ENCODE data around the gene SYT5.

The SYT5 gene

DNA sequence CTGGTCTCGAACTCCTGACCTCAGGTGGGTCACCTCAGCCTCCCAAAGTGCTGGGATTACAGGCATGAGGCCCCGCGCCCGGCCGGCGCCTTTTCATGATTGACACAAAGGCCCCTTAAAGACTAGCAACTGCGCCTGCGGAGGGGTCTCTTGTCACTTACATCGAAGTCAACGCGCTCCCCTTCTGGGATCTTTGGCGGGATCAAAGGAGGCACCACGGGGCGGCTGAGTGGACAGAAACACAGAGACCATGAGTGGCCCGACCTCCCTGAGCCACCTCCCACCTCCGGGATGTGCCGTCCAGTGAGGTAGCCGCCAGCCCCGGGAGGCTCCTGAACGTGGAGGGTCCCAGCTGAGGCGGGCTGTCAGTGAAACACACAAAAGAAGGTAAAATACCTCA, 38.4 kb downstream of the SYT5 start:
- no peak for DNase-seq

DNA sequence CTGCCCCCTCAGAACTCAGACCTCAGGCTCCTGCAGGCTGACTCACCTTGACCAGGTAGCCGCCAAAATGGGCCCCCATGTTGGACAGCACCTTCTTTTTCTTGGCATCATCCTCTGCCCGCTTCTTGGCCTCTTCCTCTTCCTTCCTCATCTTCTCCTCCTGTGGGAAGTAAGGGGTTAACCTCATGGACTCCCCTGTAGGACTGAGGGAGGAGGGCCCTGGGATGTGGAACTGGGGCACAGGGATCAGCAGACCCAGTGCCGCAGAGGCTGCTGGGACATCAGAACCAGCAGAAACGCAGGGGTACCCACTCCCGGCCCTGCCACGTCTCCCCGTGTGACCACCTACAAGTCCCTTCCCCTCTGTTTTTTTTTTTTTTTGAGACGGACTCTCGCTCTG, 42.2 kb downstream of the SYT5 start:
- no peak for DNase-seq

DNA sequence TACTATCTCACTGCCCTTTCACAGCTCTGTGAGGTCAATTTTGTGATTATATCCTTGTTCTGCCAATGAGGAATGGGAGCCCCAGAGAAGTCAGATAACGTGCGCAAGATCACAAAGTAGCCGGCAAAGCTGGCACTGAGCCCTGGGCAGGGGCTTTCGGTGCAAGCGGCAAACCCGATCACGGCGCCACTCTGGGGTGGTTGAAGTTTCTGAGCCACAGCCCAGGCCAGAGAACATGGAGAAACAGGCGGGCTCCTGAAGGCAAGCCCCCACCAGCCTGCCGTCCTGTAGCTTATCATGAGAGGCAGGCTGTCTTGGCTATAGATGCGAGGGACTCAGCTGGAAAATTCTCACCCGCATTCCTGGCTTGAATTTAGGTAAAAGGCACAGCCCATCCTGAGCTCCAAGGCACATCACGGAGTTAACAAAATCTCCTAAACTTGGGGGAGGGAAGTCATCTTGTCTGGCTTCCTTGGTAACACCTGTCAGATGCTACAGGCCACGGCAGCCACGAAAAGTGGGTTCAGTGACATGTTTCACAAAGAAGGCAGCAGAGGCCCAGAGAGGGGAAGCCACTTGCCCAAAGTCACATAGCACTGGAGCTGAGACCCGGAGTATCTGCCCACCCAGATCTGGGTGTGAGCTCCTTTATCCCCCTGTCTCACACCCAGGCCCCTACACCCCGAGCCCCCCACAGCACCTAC, 43.5 kb downstream of the SYT5 start:
- DNase-seq = no peak

DNA sequence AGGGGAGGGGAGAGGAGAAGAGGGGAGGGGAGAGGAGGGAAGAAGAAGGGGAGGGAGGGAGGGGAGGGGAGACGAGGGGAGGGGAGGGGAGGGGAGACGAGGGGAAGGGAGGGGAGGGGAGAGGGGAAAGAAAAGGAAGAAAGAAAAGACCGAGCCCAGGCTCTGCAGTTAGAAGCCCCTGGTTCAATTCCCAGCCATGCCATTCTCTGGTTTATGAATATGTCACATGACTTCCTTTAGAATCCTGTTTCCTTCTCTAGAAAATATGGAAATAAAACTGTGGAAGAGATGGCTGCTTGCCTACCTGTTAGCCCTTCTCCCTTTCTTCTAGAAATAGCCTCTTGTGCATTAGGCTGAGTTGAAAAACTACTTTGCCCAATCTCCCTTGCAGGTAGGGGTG, 45.4 kb downstream of the SYT5 start:
- no peak for DNase-seq

DNA sequence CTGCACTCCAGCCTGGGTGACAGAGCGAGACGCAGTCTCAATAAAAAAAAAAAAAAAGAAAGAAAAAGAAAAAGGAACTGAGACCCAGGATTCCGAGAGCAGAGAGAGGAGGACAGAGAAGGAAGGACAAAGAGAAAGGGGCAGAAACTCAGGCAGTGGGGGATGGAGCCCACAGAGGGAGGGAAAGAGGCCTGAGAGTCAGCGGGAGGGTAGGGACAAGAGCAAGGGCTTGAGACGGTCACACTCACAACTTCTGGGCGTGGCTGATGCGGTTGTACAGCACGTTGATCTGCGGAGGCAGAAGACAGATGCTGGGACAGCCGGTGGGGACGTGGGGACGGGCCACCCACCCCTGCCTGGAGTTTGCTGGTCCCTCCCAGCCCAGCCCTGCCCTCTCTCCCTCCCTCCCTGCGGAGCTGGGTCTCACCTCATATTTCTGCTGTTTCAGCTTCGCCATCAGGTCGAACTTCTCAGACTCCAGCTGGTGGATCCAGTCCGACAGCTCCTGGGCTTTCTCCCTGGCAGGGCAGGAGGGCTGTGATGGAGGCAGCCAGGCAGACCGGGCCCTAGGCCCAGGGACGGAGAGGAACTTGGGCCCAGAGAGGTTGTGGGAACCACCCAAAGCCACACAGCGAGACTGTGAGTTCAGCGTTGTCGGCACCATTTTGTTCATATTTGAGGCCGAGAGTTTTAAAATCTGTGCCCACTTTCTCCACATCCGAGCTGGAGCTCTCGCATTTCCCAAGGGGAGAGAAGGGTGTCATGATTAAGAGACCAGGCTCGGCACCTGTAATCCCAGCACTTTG, 46.2 kb downstream of the SYT5 start:
- DNase-seq = no peak

DNA sequence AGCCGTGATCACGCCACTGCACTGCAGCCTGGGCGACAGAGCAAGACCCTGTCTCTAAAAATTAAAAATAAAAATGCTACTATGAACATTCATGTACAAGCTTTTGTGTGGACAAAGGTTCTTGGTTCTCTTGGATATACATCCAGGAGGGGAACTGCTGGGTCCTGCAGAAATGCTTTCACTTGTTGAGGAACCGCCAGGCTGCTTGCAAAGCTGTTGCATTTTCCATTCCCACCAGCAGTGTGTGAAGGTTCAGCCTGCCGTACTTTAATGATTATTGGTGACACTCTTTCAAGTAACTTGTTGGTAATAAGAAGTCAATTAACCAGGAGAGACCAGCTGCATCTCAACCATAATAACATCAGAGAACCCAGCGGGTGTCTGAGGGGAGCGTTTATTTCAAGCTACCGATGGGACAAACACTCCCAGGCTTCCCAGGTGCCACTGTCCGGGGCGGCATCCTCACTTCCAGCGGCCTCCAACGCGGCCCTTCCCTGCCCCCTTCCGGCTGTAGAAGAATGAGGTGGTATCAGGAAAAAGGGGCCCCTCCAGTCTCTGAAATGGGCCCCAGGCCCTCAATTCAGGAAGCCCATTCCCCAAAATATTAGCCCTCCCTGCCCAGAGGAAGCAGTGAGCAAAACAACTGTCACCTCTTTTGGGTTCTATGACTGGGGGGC, 47.5 kb downstream of the SYT5 start:
- DNase-seq = no peak

DNA sequence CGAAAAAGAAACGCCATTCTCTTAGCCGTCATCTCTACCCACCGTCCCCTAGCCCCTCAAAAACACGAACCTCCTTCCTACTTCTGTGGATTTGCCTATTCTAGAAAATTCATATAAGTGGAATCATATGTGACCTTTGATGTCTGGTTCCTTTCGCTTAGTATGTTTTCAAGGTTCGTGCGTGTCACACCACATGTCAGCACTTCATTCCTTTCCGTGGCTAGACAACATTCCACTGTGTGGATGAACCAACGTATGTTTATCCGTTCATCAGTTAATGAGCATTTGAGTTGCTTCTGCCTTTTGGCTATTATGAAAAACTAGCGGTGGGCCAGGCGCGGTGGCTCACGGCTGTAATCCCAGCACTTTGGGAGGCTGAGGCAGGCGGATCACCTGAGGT, 48.7 kb downstream of the SYT5 start:
- DNase-seq = no peak

Data from activated CD8-positive, alpha-beta memory T cell treated with anti-CD3 and anti-CD28 coated beads, Interleukin-2, amount 50 U/mL, for 4 hours (primary cell).